Osteocyte (in vitro differentiated cells): ENCODE results near the gene PLS3. TPM values are rescaled to one million over a fixed set of nuclear protein-coding genes. Genes with fewer than 3 reads are reported as not detected.

ENCODE experiments used
- DNase-seq: peaks from one replicate; pipeline ENCODE4 v3.0.0; 2021; ENCODE audit warnings: mixed read lengths; ENCODE audit not compliant: unreplicated experiment; ENCODE audit errors: extremely low spot score
- H3K27ac Mint-ChIP-seq: one replicate; pipeline ENCODE4 v1.8.0; 2021; ENCODE audit warnings: mild to moderate bottlenecking, mixed read lengths; ENCODE audit not compliant: unreplicated experiment
- H3K27me3 Mint-ChIP-seq: one replicate; pipeline ENCODE4 v1.8.0; 2021; ENCODE audit warnings: mixed read lengths; ENCODE audit not compliant: unreplicated experiment
- H3K36me3 Mint-ChIP-seq: one replicate; pipeline ENCODE4 v1.8.0; 2021; ENCODE audit warnings: mixed read lengths; ENCODE audit not compliant: unreplicated experiment
- H3K4me1 Mint-ChIP-seq: one replicate; pipeline ENCODE4 v1.8.0; 2021; ENCODE audit warnings: mixed read lengths; ENCODE audit not compliant: unreplicated experiment
- H3K4me3 Mint-ChIP-seq: one replicate; pipeline ENCODE4 v1.8.0; 2021; ENCODE audit warnings: mild to moderate bottlenecking, moderate library complexity, mixed read lengths; ENCODE audit not compliant: unreplicated experiment
- H3K9me3 Mint-ChIP-seq: one replicate; pipeline ENCODE4 v1.8.0; 2021; ENCODE audit warnings: mixed read lengths; ENCODE audit not compliant: unreplicated experiment
- total RNA-seq: library from RNA; stranded (reverse); gene quantifications from 2 replicates; pipeline ENCODE4 v1.2.1, GENCODE V29; 2021
- TF ChIP-seq, protein P1 (sequence below): fragments of 200-600 bp; sonication (generic); IDR thresholded peaks from 2 replicates; pipeline ENCODE4 v1.5.0; 2021; ENCODE audit warnings: antibody characterized with exemption, mild to moderate bottlenecking, moderate library complexity

Gene PLS3
- total RNA-seq, 1 donor from 2014 or later = 530 TPM

DNA sequence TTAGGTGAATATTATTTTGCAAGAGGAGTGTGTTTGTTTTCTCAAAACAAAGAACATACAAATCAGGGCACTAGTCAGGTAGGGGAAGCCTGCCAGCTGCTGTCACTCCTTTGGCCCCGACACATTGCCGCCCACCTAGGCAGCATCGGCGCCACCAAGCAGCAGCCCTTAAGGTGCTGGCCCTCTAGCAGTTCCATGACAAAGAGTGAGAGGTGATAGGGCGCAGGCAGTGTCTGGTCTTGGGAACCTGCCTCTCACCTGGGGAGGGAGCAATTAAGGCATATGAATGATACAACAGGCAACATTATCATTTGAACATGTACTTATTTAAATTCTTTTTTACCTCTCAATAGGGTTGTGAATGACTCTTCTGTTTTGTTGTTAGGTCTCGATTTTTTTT is 135.1 kb downstream of the PLS3 start:
- Mint-ChIP-seq H3K27ac (no peak overlapping the region), H3K9me3 (no peaks in the 10 kb centered on the region), H3K36me3 (no peaks in the 10 kb centered on the region), H3K27me3 (peaks cover 41% of the 10 kb centered on the region), H3K4me3 (no peak overlapping the region), H3K4me1 (no peaks in the 10 kb centered on the region)
- DNase-seq = no peak
- TF ChIP-seq, protein P1, sequence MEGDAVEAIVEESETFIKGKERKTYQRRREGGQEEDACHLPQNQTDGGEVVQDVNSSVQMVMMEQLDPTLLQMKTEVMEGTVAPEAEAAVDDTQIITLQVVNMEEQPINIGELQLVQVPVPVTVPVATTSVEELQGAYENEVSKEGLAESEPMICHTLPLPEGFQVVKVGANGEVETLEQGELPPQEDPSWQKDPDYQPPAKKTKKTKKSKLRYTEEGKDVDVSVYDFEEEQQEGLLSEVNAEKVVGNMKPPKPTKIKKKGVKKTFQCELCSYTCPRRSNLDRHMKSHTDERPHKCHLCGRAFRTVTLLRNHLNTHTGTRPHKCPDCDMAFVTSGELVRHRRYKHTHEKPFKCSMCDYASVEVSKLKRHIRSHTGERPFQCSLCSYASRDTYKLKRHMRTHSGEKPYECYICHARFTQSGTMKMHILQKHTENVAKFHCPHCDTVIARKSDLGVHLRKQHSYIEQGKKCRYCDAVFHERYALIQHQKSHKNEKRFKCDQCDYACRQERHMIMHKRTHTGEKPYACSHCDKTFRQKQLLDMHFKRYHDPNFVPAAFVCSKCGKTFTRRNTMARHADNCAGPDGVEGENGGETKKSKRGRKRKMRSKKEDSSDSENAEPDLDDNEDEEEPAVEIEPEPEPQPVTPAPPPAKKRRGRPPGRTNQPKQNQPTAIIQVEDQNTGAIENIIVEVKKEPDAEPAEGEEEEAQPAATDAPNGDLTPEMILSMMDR = no peak

DNA sequence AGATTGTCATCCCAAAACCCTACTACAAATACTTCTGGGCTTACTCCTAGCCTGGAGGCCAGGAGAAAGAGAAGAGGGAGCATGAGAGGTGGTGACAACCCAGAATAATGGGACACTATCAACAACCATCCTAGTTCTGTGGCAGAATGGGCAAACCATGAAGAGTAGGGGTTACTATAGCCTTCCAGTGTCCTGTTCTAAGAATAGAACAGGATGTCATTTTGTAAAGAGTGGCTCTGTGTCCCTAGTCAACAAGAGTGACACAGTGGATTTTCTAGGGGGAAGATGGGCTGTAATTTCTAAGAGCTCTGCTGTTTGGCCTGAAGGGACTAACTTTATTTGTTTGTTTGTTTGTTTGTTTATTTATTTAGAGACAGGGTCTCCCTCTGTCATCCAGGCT is 136.0 kb downstream of the PLS3 start:
- DNase-seq = no peak
- no peak overlapping the region for H3K27ac Mint-ChIP-seq
- H3K4me3 Mint-ChIP-seq = no peak overlapping the region
- peaks cover 41% of the 10 kb centered on the region for H3K27me3 Mint-ChIP-seq
- no peaks in the 10 kb centered on the region for H3K4me1 Mint-ChIP-seq
- no peaks in the 10 kb centered on the region for H3K36me3 Mint-ChIP-seq
- TF ChIP-seq, protein P1 = no peak
- H3K9me3 Mint-ChIP-seq = no peaks in the 10 kb centered on the region

DNA sequence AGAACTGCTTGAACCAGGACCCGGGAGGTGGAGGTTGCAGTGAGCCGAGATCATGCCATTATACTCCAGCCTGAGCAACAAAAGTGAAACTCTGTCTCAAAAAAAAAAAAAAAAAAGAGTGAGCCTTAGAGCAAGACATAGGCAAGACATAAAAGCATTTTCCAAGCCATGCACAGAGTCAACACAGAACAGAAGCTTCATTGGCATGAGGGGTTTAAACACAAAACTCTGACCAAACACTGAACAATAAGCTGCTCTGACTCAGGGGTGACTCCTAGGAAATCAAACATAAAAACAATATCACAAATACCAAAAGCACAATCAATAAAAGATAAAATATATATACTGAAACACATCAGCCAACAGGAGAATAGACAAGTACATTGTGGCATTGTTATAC is 136.8 kb downstream of the PLS3 start:
- Mint-ChIP-seq H3K4me1 (no peaks in the 10 kb centered on the region), H3K27me3 (peaks cover 40% of the 10 kb centered on the region), H3K36me3 (no peaks in the 10 kb centered on the region), H3K4me3 (no peak overlapping the region), H3K9me3 (no peaks in the 10 kb centered on the region), H3K27ac (no peak overlapping the region)
- TF ChIP-seq, protein P1 = no peak
- no peak for DNase-seq
